NCI-H2107 treated with DMSO at 0.1 percent for 48 hours (cell line): ENCODE data around the gene MEF2A.

Experiments
- DNase-seq: peaks from one replicate; lab custom pipeline; 2025; ENCODE audit not compliant: unreplicated experiment; lab: John Stamatoyannopoulos, UW

MEF2A gene

GRCh38 chr15:99702895-99703602 lies 137.3 kb downstream of the MEF2A start:
- DNase-seq: peak; percentile 1

GRCh38 chr15:99703603-99704443 lies 138.0 kb downstream of the MEF2A start:
- no peak for DNase-seq

- peak; percentile 57 for DNase-seq
Measured at GRCh38 chr15:99704444-99704838, 138.7 kb downstream of the MEF2A start.

- DNase-seq: no peak
Measured at GRCh38 chr15:99706557-99707303, 140.9 kb downstream of the MEF2A start.

- DNase-seq: no peak
Measured at GRCh38 chr15:99707473-99708270, 141.9 kb downstream of the MEF2A start.

GRCh38 chr15:99708563-99708962 lies 142.8 kb downstream of the MEF2A start:
- no peak for DNase-seq

GRCh38 chr15:99709243-99709986 lies 143.6 kb downstream of the MEF2A start:
- DNase-seq: no peak

GRCh38 chr15:99711625-99712024 lies 145.8 kb downstream of the MEF2A start:
- DNase-seq: no peak

- DNase-seq: no peak
Measured at GRCh38 chr15:99712415-99712814, 146.6 kb downstream of the MEF2A start.

GRCh38 chr15:99716540-99717095 lies 150.8 kb downstream of the MEF2A start:
- no peak for DNase-seq

GRCh38 chr15:99717161-99718009 lies 151.6 kb downstream of the MEF2A start:
- no peak for DNase-seq

GRCh38 chr15:99718421-99718820 lies 152.6 kb downstream of the MEF2A start:
- peak; percentile 5 for DNase-seq

GRCh38 chr15:99719096-99719541 lies 153.3 kb downstream of the MEF2A start:
- peak; percentile 46 for DNase-seq

GRCh38 chr15:99720533-99720932 lies 154.7 kb downstream of the MEF2A start:
- no peak for DNase-seq

- DNase-seq: no peak
Measured at GRCh38 chr15:99721104-99721778, 155.5 kb downstream of the MEF2A start.

- no peak for DNase-seq
Measured at GRCh38 chr15:99721896-99722295, 156.1 kb downstream of the MEF2A start.

GRCh38 chr15:99722406-99722805 lies 156.6 kb downstream of the MEF2A start:
- no peak for DNase-seq

GRCh38 chr15:99726333-99726732 lies 160.5 kb downstream of the MEF2A start:
- DNase-seq: no peak
